IMR-90 (cell line): Measurements from ENCODE around the gene ACOXL. TPM values are rescaled to one million over a fixed set of nuclear protein-coding genes. Genes with fewer than 3 reads are reported as not detected.

ENCODE experiments used
- ATAC-seq: fragments of 200-7000 bp; cut with Tn5 transposase; 2 replicates; pipeline ENCODE4 v1.9.1; 2020; ENCODE audit warnings: low read depth, mild to moderate bottlenecking, moderate library complexity
- BruUV-seq: library from RNA; stranded (reverse); fragments of 400-500 nt; replicated peaks from 2 replicates; lab custom pipeline; 2021; lab: Mats Ljungman, UMichigan
- CTCF ChIA-PET: fragments of 300-600 bp; formaldehyde crosslinking; extraction: SDS; loops from one replicate; lab custom pipeline; 2021; ENCODE audit warnings: antibody characterized with exemption; lab: Yijun Ruan, JAX
- POLR2A ChIA-PET: fragments of 300-600 bp; sonication (Branson Sonifier 250); formaldehyde crosslinking; loops from one replicate; lab custom pipeline; 2022; ENCODE audit warnings: antibody characterized with exemption; ENCODE audit not compliant: unreplicated experiment; lab: Charles Lee
- DNase-seq: peaks from one replicate; pipeline ENCODE4 v3.0.0; 2013
- H2AFZ ChIP-seq: replicated peaks from 2 replicates; pipeline ENCODE3; 2013; ENCODE audit warnings: low read length, mild to moderate bottlenecking; ENCODE audit not compliant: poor library complexity
- H2AK5ac ChIP-seq: 2 replicates; pipeline ENCODE4 v1.6.1; 2013; ENCODE audit warnings: low read depth, low read length, inconsistent platforms
- H2AK9ac ChIP-seq: replicated peaks from 2 replicates; pipeline ENCODE3; 2013; ENCODE audit warnings: mild to moderate bottlenecking, low read depth, low read length, moderate library complexity; ENCODE audit not compliant: poor library complexity
- H2BK120ac ChIP-seq: 2 replicates; pipeline ENCODE4 v1.6.1; 2013; ENCODE audit warnings: low read depth, low read length, inconsistent platforms
- H2BK15ac ChIP-seq: 3 replicates; pipeline ENCODE4 v1.6.1; 2013; ENCODE audit warnings: low read depth, low read length, inconsistent platforms
- H2BK20ac ChIP-seq: 2 replicates; pipeline ENCODE4 v1.6.1; 2013; ENCODE audit warnings: low read depth, mild to moderate bottlenecking, inconsistent platforms, low read length, moderate library complexity
- H2BK5ac ChIP-seq: 2 replicates; pipeline ENCODE4 v1.6.1; 2013; ENCODE audit warnings: mild to moderate bottlenecking, low read depth, low read length, inconsistent platforms; ENCODE audit not compliant: poor library complexity, severe bottlenecking
- H3K14ac ChIP-seq: replicated peaks from 2 replicates; pipeline ENCODE4 v1.6.1; 2013; ENCODE audit warnings: low read depth, low read length, inconsistent platforms
- H3K18ac ChIP-seq: 2 replicates; pipeline ENCODE4 v1.6.1; 2013; ENCODE audit warnings: low read depth, low read length, control low read depth
- H3K23ac ChIP-seq: 2 replicates; pipeline ENCODE4 v1.6.1; 2013; ENCODE audit warnings: low read depth, low read length, inconsistent platforms
- H3K27ac ChIP-seq: 2 replicates; pipeline ENCODE4 v1.5.1; 2013; ENCODE audit warnings: mild to moderate bottlenecking, control low read depth, low read length; ENCODE audit not compliant: insufficient read depth
- H3K27me3 ChIP-seq: 2 replicates; pipeline ENCODE4 v1.6.1; 2013; ENCODE audit warnings: low read length; ENCODE audit not compliant: control insufficient read depth, insufficient read depth
- H3K36me3 ChIP-seq: 2 replicates; pipeline ENCODE4 v1.6.1; 2013; ENCODE audit warnings: low read length, mixed read lengths; ENCODE audit not compliant: control insufficient read depth, insufficient read depth
- H3K4ac ChIP-seq: 2 replicates; pipeline ENCODE4 v1.6.1; 2013; ENCODE audit warnings: low read depth, low read length, inconsistent platforms
- H3K4me1 ChIP-seq: 2 replicates; pipeline ENCODE4 v1.6.1; 2013; ENCODE audit warnings: low read length, mixed read lengths; ENCODE audit not compliant: control insufficient read depth, insufficient read depth
- H3K4me2 ChIP-seq: 2 replicates; pipeline ENCODE4 v1.6.1; 2013; ENCODE audit warnings: low read depth, mild to moderate bottlenecking, control low read depth, low read length, moderate library complexity
- H3K4me3 ChIP-seq: 2 replicates; pipeline ENCODE4 v1.5.1; 2013; ENCODE audit warnings: low read depth, mild to moderate bottlenecking, control low read depth, low read length, moderate library complexity; ENCODE audit not compliant: insufficient read depth
- H3K56ac ChIP-seq: 2 replicates; pipeline ENCODE4 v1.6.1; 2013; ENCODE audit warnings: low read length, inconsistent platforms; ENCODE audit not compliant: insufficient read depth; ENCODE audit errors: extremely low read depth
- H3K79me1 ChIP-seq, 2 experiments: 2 replicates each; pipeline ENCODE4 v1.6.1; 2013; ENCODE audit warnings: low read length in 2 of 2, inconsistent platforms in 1 of 2, low read depth in 1 of 2
- H3K9ac ChIP-seq: 2 replicates; pipeline ENCODE4 v1.6.1; 2013; ENCODE audit warnings: low read depth, low read length, control low read depth
- H3K9me1 ChIP-seq: 2 replicates; pipeline ENCODE4 v1.6.1; 2013; ENCODE audit warnings: low read length, inconsistent platforms; ENCODE audit not compliant: insufficient read depth
- H3K9me3 ChIP-seq: 2 replicates; pipeline ENCODE4 v1.6.1; 2013; ENCODE audit warnings: low read length; ENCODE audit not compliant: control insufficient read depth, insufficient read depth
- H4K20me1 ChIP-seq: 2 replicates; pipeline ENCODE4 v1.6.1; 2013; ENCODE audit warnings: low read length, inconsistent platforms; ENCODE audit not compliant: insufficient read depth
- H4K5ac ChIP-seq: 2 replicates; pipeline ENCODE4 v1.6.1; 2013; ENCODE audit warnings: mild to moderate bottlenecking, low read depth, low read length, control low read depth
- H4K8ac ChIP-seq, 2 experiments: 2 replicates each; pipeline ENCODE4 v1.6.1; 2013; ENCODE audit warnings: low read depth in 2 of 2, low read length in 2 of 2, control low read depth in 1 of 2, inconsistent platforms in 1 of 2
- H4K91ac ChIP-seq: 2 replicates; pipeline ENCODE4 v1.6.1; 2013; ENCODE audit warnings: low read depth, low read length, inconsistent platforms; ENCODE audit not compliant: insufficient read depth
- BHLHE40 ChIP-seq: fragments of 150-350 bp; IDR thresholded peaks from 2 replicates; pipeline ENCODE4 v1.6.1; 2016; ENCODE audit warnings: mild to moderate bottlenecking, low read depth, low read length
- CEBPB ChIP-seq: IDR thresholded peaks from 2 replicates; pipeline ENCODE4 v1.6.1; 2012; ENCODE audit warnings: low read depth, low read length, improper control_type of control experiment
- CHD1 ChIP-seq: IDR thresholded peaks from 2 replicates; pipeline ENCODE4 v1.6.1; 2012; ENCODE audit warnings: low read depth, low read length, improper control_type of control experiment
- FOS ChIP-seq: fragments of 150-350 bp; IDR thresholded peaks from 2 replicates; pipeline ENCODE4 v1.6.1; 2016; ENCODE audit warnings: low read depth, low read length
- MAFK ChIP-seq: IDR thresholded peaks from 2 replicates; pipeline ENCODE4 v1.6.1; 2012; ENCODE audit warnings: low read depth, low read length, improper control_type of control experiment
- MAZ ChIP-seq: IDR thresholded peaks from 2 replicates; pipeline ENCODE4 v1.6.1; 2012; ENCODE audit warnings: low read depth, mild to moderate bottlenecking, low read length, improper control_type of control experiment, moderate library complexity, borderline replicate concordance
- MXI1 ChIP-seq: IDR thresholded peaks from 2 replicates; pipeline ENCODE4 v1.6.1; 2012; ENCODE audit warnings: low read depth, mild to moderate bottlenecking, low read length, moderate library complexity, borderline replicate concordance
- NFE2L2 ChIP-seq: fragments of 150-350 bp; IDR thresholded peaks from 2 replicates; pipeline ENCODE4 v1.6.1; 2016; ENCODE audit warnings: low read depth, mild to moderate bottlenecking, low read length
- POLR2A ChIP-seq: IDR thresholded peaks from 2 replicates; pipeline ENCODE4 v1.6.1; 2012; ENCODE audit warnings: mild to moderate bottlenecking, low read depth, low read length
- RAD21 ChIP-seq: IDR thresholded peaks from 2 replicates; pipeline ENCODE4 v1.6.1; 2012; ENCODE audit warnings: low read length, improper control_type of control experiment
- RCOR1 ChIP-seq: IDR thresholded peaks from 2 replicates; pipeline ENCODE4 v1.6.1; 2012; ENCODE audit warnings: mild to moderate bottlenecking, low read length, improper control_type of control experiment; ENCODE audit not compliant: insufficient replicate concordance
- RFX5 ChIP-seq: IDR thresholded peaks from 2 replicates; pipeline ENCODE4 v1.8.0; 2012; ENCODE audit warnings: low read depth, mild to moderate bottlenecking, low read length, moderate library complexity
- SMC3 ChIP-seq: fragments of 150-350 bp; IDR thresholded peaks from 2 replicates; pipeline ENCODE4 v1.6.1; 2016; ENCODE audit warnings: low read depth, mild to moderate bottlenecking, antibody characterized with exemption, low read length, moderate library complexity
- WGBS, 2 experiments: methylation state at CpG; one replicate each; pipeline versions ENCODE4 v1.1.5 to v1.1.7; 2013; ENCODE audit warnings: missing lambda C conversion rate in 2 of 2; ENCODE audit not compliant: insufficient read length in 1 of 2; ENCODE audit errors: extremely low coverage in 2 of 2; 5-methylcytosine and 5-hydroxymethylcytosine counted together
- dilution Hi-C: fragments of 300-500 bp; cut with HindIII; formaldehyde crosslinking; loops from one replicate; pipeline ENCODE4 v1.14.3; 2018; ENCODE audit warnings: low sequenced_read_pairs; ENCODE audit not compliant: unreplicated experiment
- in situ Hi-C: fragments of 300-500 bp; cut with MboI; formaldehyde crosslinking; loops from 3 replicates; pipeline ENCODE4 v1.14.3; 2019; ENCODE audit warnings: low sequenced_read_pairs, inconsistent platforms, mixed read lengths
- intact Hi-C: fragments of 100-400 bp; cut with micrococcal nuclease; formaldehyde crosslinking; loops from 2 replicates; pipeline ENCODE4 v1.10.0; 2022
- polyA plus RNA-seq, 3 experiments: library from polyadenylated mRNA; depleted of rRNA; stranded (reverse); fragments of >200 nt; gene quantifications; 2 replicates each; pipeline ENCODE4 v1.2.3, GENCODE V29; 2012; ENCODE audit warnings: low replicate concordance in 1 of 3
- total RNA-seq: library from RNA; depleted of rRNA; stranded (reverse); fragments of >200 nt; gene quantifications from 2 replicates; pipeline ENCODE4 v1.2.3, GENCODE V29; 2012
- TF ChIP-seq, protein P1 (sequence below): fragments of 150-350 bp; IDR thresholded peaks from 2 replicates; pipeline ENCODE4 v1.6.1; 2016; ENCODE audit warnings: low read depth, mild to moderate bottlenecking, low read length, moderate library complexity, borderline replicate concordance
- TF ChIP-seq, protein P2 (sequence below): fragments of 150-350 bp; IDR thresholded peaks from 2 replicates; pipeline ENCODE4 v1.6.1; 2017; ENCODE audit warnings: mild to moderate bottlenecking, antibody characterized with exemption, low read length, low read depth
- TF ChIP-seq, protein P3 (sequence below): conservative IDR thresholded peaks from 2 replicates; pipeline ENCODE4 v1.5.1; 2012; ENCODE audit warnings: mild to moderate bottlenecking, low read depth, low read length, improper control_type of control experiment

ACOXL gene
- total and polyA plus RNA-seq, 2 of the 4 experiments (the other 2 are of a cell fraction): not detected

DNA sequence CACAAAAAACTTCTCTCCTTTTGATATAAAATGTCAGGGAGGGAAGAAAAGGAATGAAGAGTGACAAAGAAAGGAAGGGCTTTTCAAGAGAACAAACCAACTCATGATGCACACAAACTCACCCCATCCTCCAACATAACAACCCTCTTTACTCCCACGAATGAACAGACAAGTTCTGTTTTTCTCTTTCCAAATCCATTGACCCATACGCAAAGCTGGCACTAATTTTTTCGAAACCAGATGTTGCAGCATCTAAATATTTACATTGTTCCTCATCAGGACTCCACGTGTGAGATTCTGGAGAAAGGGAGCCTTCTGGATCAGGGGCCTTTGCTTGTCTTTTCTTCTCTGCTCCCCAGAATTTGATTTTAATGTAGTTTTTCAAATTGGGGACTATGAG lies 245.0 kb downstream of the ACOXL start:
- no peaks in the 10 kb centered on the region for H3K36me3 ChIP-seq
- in situ Hi-C loops (no loop called here), dilution Hi-C loops (no loop called here), intact Hi-C loops (no loop called here)
- WGBS, 2 experiments: 33% methylated on average over 1 of the region's 4 CpGs; no CpG with 5 or more reads in 1 of the 2 experiments
- no peaks in the 10 kb centered on the region for H3K9me1 ChIP-seq
- no peaks in the 10 kb centered on the region for H4K20me1 ChIP-seq
- H4K8ac ChIP-seq: no peak overlapping the region
- no TSS peak for BruUV-seq
- no peaks in the 10 kb centered on the region for H3K9me3 ChIP-seq
- H4K5ac ChIP-seq: no peak overlapping the region
- ChIA-PET POLR2A (no interaction called here), CTCF (no interaction called here)
- no peak overlapping the region for H3K56ac ChIP-seq
- H3K27ac ChIP-seq: no peak overlapping the region
- no peak for ATAC-seq
- no peak overlapping the region for H3K18ac ChIP-seq
- no peak overlapping the region for H4K91ac ChIP-seq
- H2AK5ac ChIP-seq: no peak overlapping the region
- no peak overlapping the region for H3K4me2 ChIP-seq
- no peaks in the 10 kb centered on the region for H3K4me1 ChIP-seq
- no peaks in the 10 kb centered on the region for H3K79me1 ChIP-seq
- no peak overlapping the region for H2BK15ac ChIP-seq
- no peak overlapping the region for H3K14ac ChIP-seq
- no peak overlapping the region for H3K23ac ChIP-seq
- TF ChIP-seq, protein P1, sequence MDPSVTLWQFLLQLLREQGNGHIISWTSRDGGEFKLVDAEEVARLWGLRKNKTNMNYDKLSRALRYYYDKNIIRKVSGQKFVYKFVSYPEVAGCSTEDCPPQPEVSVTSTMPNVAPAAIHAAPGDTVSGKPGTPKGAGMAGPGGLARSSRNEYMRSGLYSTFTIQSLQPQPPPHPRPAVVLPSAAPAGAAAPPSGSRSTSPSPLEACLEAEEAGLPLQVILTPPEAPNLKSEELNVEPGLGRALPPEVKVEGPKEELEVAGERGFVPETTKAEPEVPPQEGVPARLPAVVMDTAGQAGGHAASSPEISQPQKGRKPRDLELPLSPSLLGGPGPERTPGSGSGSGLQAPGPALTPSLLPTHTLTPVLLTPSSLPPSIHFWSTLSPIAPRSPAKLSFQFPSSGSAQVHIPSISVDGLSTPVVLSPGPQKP: no peak
- TF ChIP-seq CHD1: no peak
- no peak for TF ChIP-seq RFX5
- no peak for TF ChIP-seq MAZ
- TF ChIP-seq MAFK: no peak
- TF ChIP-seq CEBPB: no peak
- no peak for TF ChIP-seq POLR2A
- no peak for TF ChIP-seq NFE2L2
- no peak for TF ChIP-seq MXI1
- TF ChIP-seq, protein P2, sequence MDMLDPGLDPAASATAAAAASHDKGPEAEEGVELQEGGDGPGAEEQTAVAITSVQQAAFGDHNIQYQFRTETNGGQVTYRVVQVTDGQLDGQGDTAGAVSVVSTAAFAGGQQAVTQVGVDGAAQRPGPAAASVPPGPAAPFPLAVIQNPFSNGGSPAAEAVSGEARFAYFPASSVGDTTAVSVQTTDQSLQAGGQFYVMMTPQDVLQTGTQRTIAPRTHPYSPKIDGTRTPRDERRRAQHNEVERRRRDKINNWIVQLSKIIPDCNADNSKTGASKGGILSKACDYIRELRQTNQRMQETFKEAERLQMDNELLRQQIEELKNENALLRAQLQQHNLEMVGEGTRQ: no peak
- TF ChIP-seq RCOR1: no peak
- no peak for TF ChIP-seq RAD21
- TF ChIP-seq, protein P3, sequence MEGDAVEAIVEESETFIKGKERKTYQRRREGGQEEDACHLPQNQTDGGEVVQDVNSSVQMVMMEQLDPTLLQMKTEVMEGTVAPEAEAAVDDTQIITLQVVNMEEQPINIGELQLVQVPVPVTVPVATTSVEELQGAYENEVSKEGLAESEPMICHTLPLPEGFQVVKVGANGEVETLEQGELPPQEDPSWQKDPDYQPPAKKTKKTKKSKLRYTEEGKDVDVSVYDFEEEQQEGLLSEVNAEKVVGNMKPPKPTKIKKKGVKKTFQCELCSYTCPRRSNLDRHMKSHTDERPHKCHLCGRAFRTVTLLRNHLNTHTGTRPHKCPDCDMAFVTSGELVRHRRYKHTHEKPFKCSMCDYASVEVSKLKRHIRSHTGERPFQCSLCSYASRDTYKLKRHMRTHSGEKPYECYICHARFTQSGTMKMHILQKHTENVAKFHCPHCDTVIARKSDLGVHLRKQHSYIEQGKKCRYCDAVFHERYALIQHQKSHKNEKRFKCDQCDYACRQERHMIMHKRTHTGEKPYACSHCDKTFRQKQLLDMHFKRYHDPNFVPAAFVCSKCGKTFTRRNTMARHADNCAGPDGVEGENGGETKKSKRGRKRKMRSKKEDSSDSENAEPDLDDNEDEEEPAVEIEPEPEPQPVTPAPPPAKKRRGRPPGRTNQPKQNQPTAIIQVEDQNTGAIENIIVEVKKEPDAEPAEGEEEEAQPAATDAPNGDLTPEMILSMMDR: no peak
- TF ChIP-seq SMC3: no peak
- TF ChIP-seq BHLHE40: no peak
- TF ChIP-seq FOS: no peak
- DNase-seq: no peak
- H2AK9ac ChIP-seq: no peak overlapping the region
- H3K4ac ChIP-seq: no peak overlapping the region
- no peak overlapping the region for H2BK5ac ChIP-seq
- no peak overlapping the region for H3K9ac ChIP-seq
- no peak overlapping the region for H2AFZ ChIP-seq
- H3K27me3 ChIP-seq: peaks cover 21% of the 10 kb centered on the region
- no peak overlapping the region for H2BK120ac ChIP-seq
- no peak overlapping the region for H2BK20ac ChIP-seq
- no peak overlapping the region for H3K4me3 ChIP-seq
